GM13977 (cell line): ENCODE measurements around the gene SULF2.

Experiments used
- DNase-seq: peaks from one replicate; pipeline ENCODE4 v3.0.0; 2012; ENCODE audit warnings: low spot score
- in situ Hi-C: fragments of 300-500 bp; cut with MboI; formaldehyde crosslinking; loops from one replicate; pipeline ENCODE4 v1.12.0; 2022; ENCODE audit warnings: low sequenced_read_pairs, low pct_unique_long_range_greater_than_20kb, mixed read lengths, inconsistent platforms; ENCODE audit not compliant: unreplicated experiment
- TF ChIP-seq, protein P1 (sequence below): IDR thresholded peaks from 2 replicates; pipeline ENCODE4 v1.5.1; 2012; ENCODE audit warnings: mild to moderate bottlenecking, control low read depth; ENCODE audit not compliant: insufficient read depth; ENCODE audit errors: extremely low read depth, missing control alignments

SULF2 gene

DNA sequence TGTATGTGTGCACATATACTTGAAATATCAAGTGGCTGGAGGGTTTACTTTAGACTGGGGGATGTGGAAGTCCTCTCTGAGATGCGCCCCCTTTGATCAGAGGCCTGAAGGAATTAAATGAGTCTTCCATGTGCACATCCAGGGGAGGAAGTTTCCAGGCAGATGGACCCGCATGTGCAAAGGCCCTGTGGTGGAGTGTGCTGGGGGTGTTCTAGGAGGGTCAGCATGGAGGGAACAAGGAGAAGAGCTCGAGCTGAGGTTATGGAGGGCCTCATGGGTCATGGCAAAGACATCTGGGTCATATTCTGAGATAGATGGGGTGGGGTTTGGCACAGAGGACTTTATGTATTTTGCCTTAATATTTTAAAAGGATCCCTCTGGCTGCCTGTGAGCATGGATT lies 17.7 kb upstream of the SULF2 start:
- TF ChIP-seq, protein P1, sequence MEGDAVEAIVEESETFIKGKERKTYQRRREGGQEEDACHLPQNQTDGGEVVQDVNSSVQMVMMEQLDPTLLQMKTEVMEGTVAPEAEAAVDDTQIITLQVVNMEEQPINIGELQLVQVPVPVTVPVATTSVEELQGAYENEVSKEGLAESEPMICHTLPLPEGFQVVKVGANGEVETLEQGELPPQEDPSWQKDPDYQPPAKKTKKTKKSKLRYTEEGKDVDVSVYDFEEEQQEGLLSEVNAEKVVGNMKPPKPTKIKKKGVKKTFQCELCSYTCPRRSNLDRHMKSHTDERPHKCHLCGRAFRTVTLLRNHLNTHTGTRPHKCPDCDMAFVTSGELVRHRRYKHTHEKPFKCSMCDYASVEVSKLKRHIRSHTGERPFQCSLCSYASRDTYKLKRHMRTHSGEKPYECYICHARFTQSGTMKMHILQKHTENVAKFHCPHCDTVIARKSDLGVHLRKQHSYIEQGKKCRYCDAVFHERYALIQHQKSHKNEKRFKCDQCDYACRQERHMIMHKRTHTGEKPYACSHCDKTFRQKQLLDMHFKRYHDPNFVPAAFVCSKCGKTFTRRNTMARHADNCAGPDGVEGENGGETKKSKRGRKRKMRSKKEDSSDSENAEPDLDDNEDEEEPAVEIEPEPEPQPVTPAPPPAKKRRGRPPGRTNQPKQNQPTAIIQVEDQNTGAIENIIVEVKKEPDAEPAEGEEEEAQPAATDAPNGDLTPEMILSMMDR = no peak
- in situ Hi-C loops = no loop called here

DNA sequence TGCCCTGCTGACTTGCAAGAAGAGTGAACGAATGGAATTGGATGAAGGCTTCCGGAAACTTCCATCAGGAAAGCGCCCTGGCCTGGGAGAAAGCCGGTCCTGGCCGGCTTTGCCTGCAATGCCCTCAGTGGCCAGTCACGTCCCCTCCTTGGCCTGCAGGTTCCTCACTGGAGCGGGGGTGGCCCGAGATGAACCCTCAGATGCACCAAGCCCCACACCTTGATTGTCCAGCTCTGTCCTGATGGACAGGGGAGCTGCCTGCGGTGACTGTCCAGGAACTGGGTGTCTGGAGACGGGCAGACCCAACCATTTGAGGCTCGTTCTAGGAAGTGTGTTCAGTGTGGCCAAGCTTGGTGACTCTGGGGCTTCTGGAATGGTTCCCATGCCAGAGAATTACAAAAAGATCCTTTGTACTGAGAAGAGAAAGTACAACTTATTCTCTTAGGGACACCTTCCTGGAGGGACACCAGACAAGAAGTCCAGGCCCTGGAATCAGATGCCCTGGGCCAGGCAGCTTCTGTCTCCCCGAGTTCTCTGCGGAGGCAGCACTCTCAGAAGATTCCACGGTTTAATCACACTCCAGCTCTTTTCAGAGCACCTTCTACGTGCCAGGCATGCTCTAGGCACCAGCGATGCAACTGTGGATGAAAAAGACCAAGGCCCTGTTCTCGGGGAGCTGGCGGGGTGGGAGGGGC lies 17.1 kb upstream of the SULF2 start:
- in situ Hi-C loops = no loop called here
- no peak for DNase-seq
- TF ChIP-seq, protein P1 = no peak

More for the DNA sequence above, 17.7 kb upstream of the SULF2 start:
- no peak for DNase-seq

DNA sequence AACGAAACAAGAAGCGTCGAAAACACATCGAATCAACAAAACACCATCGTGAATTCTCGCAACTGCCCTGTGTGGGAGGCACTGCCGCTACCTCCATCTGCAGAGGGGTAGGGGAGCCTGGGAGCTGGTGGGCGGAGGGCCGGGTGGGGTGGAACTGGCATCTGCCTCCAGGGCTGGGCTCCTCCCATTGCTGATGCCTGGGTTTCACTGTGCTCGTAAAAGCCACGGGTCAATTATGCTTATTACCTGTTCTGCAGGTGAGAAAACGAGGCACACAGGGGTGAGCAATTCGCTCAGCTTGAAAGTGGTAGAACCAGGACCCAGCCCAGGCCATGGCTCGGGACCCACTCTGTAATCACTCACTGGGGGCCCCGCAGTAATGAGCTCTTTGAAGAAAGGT lies 16.5 kb upstream of the SULF2 start:
- no peak for DNase-seq

DNA sequence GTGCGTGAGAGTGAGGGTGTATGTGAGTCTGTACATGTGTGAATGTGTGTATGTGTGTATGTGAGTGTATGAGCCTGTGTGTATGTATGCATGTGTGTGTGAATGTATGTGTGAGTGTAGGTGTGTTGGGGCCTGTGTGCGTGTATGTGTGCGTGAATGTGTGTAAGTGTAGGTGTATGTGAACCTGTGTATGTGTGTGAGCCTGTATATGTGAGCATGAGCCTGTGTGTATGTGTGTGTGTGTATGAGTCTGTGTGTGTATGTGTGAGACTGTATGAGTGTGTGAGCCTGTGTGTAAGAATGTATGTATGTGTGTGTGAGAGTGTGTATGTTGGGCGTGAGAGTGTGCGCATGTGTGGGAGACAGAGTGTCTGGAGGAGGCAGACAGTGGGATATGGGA lies 15.8 kb upstream of the SULF2 start:
- in situ Hi-C loops = no loop called here
- TF ChIP-seq, protein P1 = no peak
- DNase-seq = no peak

More for the DNA sequence above, 16.5 kb upstream of the SULF2 start:
- in situ Hi-C loops = no loop called here
- TF ChIP-seq, protein P1 = no peak

DNA sequence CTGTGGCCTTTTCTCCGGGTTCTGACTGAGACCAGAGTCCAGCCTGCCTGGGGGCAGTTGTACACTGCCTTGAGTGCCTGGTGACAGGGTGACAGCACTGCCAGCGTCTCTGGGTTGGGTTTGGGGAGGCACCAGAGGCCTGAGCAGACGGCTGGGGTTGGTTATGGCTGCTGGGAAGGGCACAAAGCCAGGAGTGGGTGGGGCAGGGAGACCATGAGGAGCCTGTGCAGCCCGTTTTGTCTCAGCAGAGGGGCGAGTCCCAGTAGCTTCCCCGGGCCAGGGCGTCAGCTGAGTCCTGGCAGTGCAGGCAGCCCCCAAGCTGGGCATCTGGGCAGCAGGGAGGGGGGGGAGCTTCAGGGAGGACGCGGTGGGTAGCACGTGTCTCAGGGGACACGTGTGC lies 15.3 kb upstream of the SULF2 start:
- in situ Hi-C loops = no loop called here
- no peak for DNase-seq
- TF ChIP-seq, protein P1 = no peak

DNA sequence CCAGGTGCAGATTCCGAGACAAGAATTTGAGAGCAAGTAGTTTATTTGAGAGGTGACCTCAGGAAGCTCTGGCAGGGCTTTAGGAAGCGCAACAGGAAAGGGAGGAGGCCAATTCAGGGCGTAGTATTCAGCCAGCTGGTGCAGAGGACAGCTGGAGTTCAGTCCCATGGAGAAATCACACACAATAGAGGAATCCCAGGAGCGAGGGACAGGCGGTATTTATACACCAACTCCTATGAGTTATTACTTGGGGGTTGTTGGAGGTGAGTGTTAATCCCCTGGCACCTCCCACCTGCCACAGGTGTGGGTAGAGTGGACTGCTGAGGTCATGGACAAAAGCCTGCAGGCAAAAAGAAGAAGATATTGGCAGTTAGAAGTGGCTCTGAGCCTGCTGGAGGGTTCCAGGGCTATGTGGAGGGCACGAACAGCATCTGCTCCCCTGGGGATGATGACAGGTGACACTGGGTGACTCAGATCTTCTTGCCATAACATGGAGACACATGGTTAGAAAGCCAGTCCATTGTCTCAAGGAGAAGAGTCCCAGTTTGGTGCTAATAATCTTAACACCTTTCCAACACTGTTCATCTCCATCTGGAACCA lies 13.9 kb upstream of the SULF2 start:
- TF ChIP-seq, protein P1 = no peak
- in situ Hi-C loops = loop anchor here (25.0 kb wide), 1 partner anchor 813 kb away; no protein-coding TSS in a partner anchor
- no peak for DNase-seq
